ENCODE measurements around the gene ZNF655.
A peak's percentile ranks its signal among the peaks of the same experiment; 100 is the strongest.
"Not testable (repeated sequence)": the region's sequence is repeated elsewhere in the genome, so short reads cannot be mapped to it uniquely, and the experiment has no call there.

ZNF655 gene

GRCh38 chr7:99560834-99561736, 2.6 kb downstream of the ZNF655 start:
- DNase-seq = no peak

- DNase-seq = no peak
Measured at GRCh38 chr7:99561737-99562051, 3.3 kb downstream of the ZNF655 start.

- no peak for DNase-seq
Measured at GRCh38 chr7:99562114-99562784, 3.8 kb downstream of the ZNF655 start.

- DNase-seq = peak; percentile 38
Measured at GRCh38 chr7:99562832-99563231, 4.4 kb downstream of the ZNF655 start.

GRCh38 chr7:99563650-99564049, 5.2 kb downstream of the ZNF655 start:
- DNase-seq = no peak

- not testable (repeated sequence) for DNase-seq
Measured at GRCh38 chr7:99568770-99569169, 10.3 kb downstream of the ZNF655 start.

GRCh38 chr7:99571768-99572167, 13.3 kb downstream of the ZNF655 start:
- no peak for DNase-seq

GRCh38 chr7:99573257-99573656, 14.8 kb downstream of the ZNF655 start:
- no peak for DNase-seq

GRCh38 chr7:99576251-99576650, 17.8 kb downstream of the ZNF655 start:
- DNase-seq = no peak

- peak; percentile 17 for DNase-seq
Measured at GRCh38 chr7:99579281-99579955, 21.0 kb downstream of the ZNF655 start.

GRCh38 chr7:99579956-99580777, 21.7 kb downstream of the ZNF655 start:
- DNase-seq = peak; percentile 82

GRCh38 chr7:99580778-99581332, 22.4 kb downstream of the ZNF655 start:
- not testable (repeated sequence) for DNase-seq

- DNase-seq = no peak
Measured at GRCh38 chr7:99588868-99589267, 30.4 kb downstream of the ZNF655 start.

- DNase-seq = no peak
Measured at GRCh38 chr7:99594948-99595745, 36.7 kb downstream of the ZNF655 start.

- no peak for DNase-seq
Measured at GRCh38 chr7:99596408-99596955, 38.0 kb downstream of the ZNF655 start.

GRCh38 chr7:99597762-99598501, 39.5 kb downstream of the ZNF655 start, which contains the start of gene TMEM225B:
Gene TMEM225B (plus strand): TSS chr7:99598267. CDS start chr7:99604389, 6,122 bp downstream.
- peak; percentile 16 for DNase-seq

- no peak for DNase-seq
Measured at GRCh38 chr7:99599836-99600235, 41.4 kb downstream of the ZNF655 start.

- DNase-seq = no peak
Measured at GRCh38 chr7:99601656-99602310, 43.3 kb downstream of the ZNF655 start.

GRCh38 chr7:99605527-99605926, 47.1 kb downstream of the ZNF655 start:
- no peak for DNase-seq

- DNase-seq = no peak
Measured at GRCh38 chr7:99606531-99606930, 48.1 kb downstream of the ZNF655 start.

Data from NCI-H69 (cell line).